Measurements from ENCODE around the gene CHMP3. TPM values are rescaled to one million over a fixed set of nuclear protein-coding genes. Genes with fewer than 3 reads are reported as not detected.

CHMP3 gene
- total and polyA plus RNA-seq, 4 donors = 49.4 to 127 (median 99.5) TPM

DNA sequence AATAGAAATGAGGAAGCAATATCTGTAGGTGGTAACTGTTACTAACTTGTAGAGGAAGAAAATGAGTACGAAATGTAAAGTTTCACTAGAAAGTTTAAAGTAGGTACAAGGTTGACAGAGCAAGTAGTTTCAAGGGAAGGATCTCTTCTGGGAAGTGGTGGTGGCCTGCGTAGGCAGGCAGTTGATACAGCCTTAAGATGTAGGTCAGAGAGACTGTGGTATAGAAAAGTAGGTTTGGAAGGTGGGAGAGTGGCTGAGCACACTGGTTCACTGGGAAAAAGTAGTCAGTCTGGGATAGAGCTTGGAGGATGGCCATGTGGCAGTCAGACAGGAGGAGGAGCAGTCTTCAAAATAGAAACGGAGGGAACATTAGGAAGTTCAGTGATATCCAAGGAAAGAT is 98.6 kb downstream of the CHMP3 start:
- Histone ChIP-seq H3K27ac (ENCODE audit: low read depth in 1 of 2, low read length in 1 of 2) (no peak overlapping the region), H3K36me3 (ENCODE audit: control insufficient read depth in 4 of 4, insufficient read depth in 4 of 4, low read length in 4 of 4) (peaks cover 31 to 77% (median 58%) of the 10 kb centered on the region in 4 donors), H3K27me3 (ENCODE audit: control insufficient read depth in 3 of 3, insufficient read depth in 3 of 3, low read length in 2 of 3) (no peaks in the 10 kb centered on the region), H3K4me1 (ENCODE audit: control insufficient read depth in 5 of 5, insufficient read depth in 5 of 5, low read length in 5 of 5) (peaks cover 0 to 20% (median 0%) of the 10 kb centered on the region in 5 donors), H3K9me3 (ENCODE audit: control insufficient read depth in 4 of 4, insufficient read depth in 3 of 4, low read length in 3 of 4) (no peaks in the 10 kb centered on the region), H3K9ac (ENCODE audit: insufficient read depth in 1 of 2, low read length in 2 of 2) (no peak overlapping the region), H3K4me3 (no peak overlapping the region)
- DNase-seq = no peak
- WGBS, 2 donors = 80 to 83% methylated on average over 3 of the region's 3 CpGs
- TF ChIP-seq, protein P1, sequence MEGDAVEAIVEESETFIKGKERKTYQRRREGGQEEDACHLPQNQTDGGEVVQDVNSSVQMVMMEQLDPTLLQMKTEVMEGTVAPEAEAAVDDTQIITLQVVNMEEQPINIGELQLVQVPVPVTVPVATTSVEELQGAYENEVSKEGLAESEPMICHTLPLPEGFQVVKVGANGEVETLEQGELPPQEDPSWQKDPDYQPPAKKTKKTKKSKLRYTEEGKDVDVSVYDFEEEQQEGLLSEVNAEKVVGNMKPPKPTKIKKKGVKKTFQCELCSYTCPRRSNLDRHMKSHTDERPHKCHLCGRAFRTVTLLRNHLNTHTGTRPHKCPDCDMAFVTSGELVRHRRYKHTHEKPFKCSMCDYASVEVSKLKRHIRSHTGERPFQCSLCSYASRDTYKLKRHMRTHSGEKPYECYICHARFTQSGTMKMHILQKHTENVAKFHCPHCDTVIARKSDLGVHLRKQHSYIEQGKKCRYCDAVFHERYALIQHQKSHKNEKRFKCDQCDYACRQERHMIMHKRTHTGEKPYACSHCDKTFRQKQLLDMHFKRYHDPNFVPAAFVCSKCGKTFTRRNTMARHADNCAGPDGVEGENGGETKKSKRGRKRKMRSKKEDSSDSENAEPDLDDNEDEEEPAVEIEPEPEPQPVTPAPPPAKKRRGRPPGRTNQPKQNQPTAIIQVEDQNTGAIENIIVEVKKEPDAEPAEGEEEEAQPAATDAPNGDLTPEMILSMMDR (IDR thresholded peaks at IDR 0.05; ENCODE audit: control extremely low read depth, extremely low read depth) = no peak
- ATAC-seq (ENCODE audit: insufficient read depth, low FRiP score) = no peak

DNA sequence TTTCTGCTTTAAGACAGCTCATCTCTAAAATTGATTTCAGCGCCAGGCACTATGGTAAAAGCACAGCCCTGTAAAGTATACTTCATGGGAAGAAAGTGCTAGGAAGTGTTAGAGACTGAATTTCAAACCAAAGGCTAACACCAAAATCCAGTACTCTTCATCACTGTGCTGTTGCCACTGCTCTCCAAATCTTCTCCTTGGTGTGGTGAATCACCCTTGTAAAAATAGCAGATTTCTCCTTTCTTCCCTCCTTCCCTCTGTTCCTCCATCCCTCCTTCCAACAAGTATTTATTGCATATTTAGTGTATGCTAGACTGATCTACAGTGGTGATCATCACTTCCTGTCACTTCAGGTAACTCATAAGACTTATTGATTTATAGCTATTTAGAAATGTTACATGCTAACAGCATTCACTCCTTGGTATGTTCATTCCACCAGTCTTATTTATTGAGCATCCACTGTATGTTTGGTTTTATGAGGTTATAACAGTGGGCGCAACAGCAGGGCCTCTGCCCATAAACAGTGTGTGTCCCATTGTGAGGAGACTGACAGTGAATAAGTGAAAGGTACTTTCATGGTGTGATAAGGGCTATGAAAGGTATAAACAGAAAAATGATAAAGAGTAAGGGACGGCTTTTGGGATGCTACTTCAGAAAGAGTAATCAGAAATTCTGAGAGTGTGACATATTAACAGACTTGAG is 102.0 kb downstream of the CHMP3 start:
- H3K27ac ChIP-seq (ENCODE audit: low read depth in 1 of 2, low read length in 1 of 2) = no peak overlapping the region
- DNase-seq = no peak
- TF ChIP-seq, protein P1 (IDR thresholded peaks at IDR 0.05; ENCODE audit: control extremely low read depth, extremely low read depth) = no peak
- H3K4me3 ChIP-seq = no peak overlapping the region
- H3K9me3 ChIP-seq (ENCODE audit: control insufficient read depth in 4 of 4, insufficient read depth in 3 of 4, low read length in 3 of 4) = no peaks in the 10 kb centered on the region
- WGBS, 2 donors = 96 to 97% methylated on average over 3 of the region's 3 CpGs
- no peaks in the 10 kb centered on the region for H3K27me3 ChIP-seq (ENCODE audit: control insufficient read depth in 3 of 3, insufficient read depth in 3 of 3, low read length in 2 of 3)
- no peak for ATAC-seq (ENCODE audit: insufficient read depth, low FRiP score)
- H3K36me3 ChIP-seq (ENCODE audit: control insufficient read depth in 4 of 4, insufficient read depth in 4 of 4, low read length in 4 of 4) = peaks cover 34 to 79% (median 49%) of the 10 kb centered on the region in 4 donors
- H3K4me1 ChIP-seq (ENCODE audit: control insufficient read depth in 5 of 5, insufficient read depth in 5 of 5, low read length in 5 of 5) = peaks cover 0 to 12% (median 0%) of the 10 kb centered on the region in 5 donors
- H3K9ac ChIP-seq (ENCODE audit: insufficient read depth in 1 of 2, low read length in 2 of 2) = no peak overlapping the region

DNA sequence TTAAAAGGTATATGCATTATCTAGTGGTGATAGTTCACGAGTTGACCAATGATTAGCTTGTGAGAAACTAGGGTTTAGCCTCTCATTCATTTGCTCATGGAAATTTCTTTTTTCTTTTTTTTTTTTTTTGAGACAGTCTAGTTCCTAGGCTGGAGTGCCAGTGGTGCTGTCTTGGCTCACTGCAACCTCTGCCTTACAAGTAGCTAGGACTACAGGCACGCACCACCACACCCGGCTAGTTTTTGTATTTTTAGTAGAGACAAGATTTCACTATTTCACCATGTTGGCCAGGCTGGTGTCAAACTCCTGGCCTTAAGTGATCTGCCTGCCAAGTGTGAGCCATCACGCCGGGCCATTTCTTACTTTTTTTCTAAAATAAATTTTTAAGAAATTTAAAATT is 108.1 kb downstream of the CHMP3 start:
- Histone ChIP-seq H3K36me3 (ENCODE audit: control insufficient read depth in 4 of 4, insufficient read depth in 4 of 4, low read length in 4 of 4) (peaks cover 23 to 63% (median 41%) of the 10 kb centered on the region in 4 donors), H3K4me1 (ENCODE audit: control insufficient read depth in 5 of 5, insufficient read depth in 5 of 5, low read length in 5 of 5) (peaks cover 1 to 17% (median 12%) of the 10 kb centered on the region in 5 donors), H3K27me3 (ENCODE audit: control insufficient read depth in 3 of 3, insufficient read depth in 3 of 3, low read length in 2 of 3) (no peaks in the 10 kb centered on the region), H3K9ac (ENCODE audit: insufficient read depth in 1 of 2, low read length in 2 of 2) (no peak overlapping the region), H3K9me3 (ENCODE audit: control insufficient read depth in 4 of 4, insufficient read depth in 3 of 4, low read length in 3 of 4) (no peaks in the 10 kb centered on the region), H3K4me3 (no peak overlapping the region), H3K27ac (ENCODE audit: low read depth in 1 of 2, low read length in 1 of 2) (no peak overlapping the region)
- 95 to 97% methylated on average over 5 of the region's 5 CpGs for WGBS, 2 donors
- TF ChIP-seq, protein P1 (IDR thresholded peaks at IDR 0.05; ENCODE audit: control extremely low read depth, extremely low read depth) = no peak
- DNase-seq (no peak), ATAC-seq (ENCODE audit: insufficient read depth, low FRiP score) (no peak)
